HuH-7 (cell line): Measurements from ENCODE around the gene RGS6.

Source experiments
- DNase-seq: peaks from one replicate; pipeline ENCODE4 v3.0.0; 2011; ENCODE audit warnings: low spot score

RGS6 gene

GRCh38 chr14:72164420-72165228 lies 232.4 kb downstream of the RGS6 start:
- no peak for DNase-seq

GRCh38 chr14:72165229-72165698 lies 233.0 kb downstream of the RGS6 start:
- DNase-seq = no peak

- DNase-seq = no peak
Measured at GRCh38 chr14:72169521-72169920, 237.3 kb downstream of the RGS6 start.

- DNase-seq = no peak
Measured at GRCh38 chr14:72172049-72172448, 239.8 kb downstream of the RGS6 start.

- no peak for DNase-seq
Measured at GRCh38 chr14:72172597-72172996, 240.4 kb downstream of the RGS6 start.

- no peak for DNase-seq
Measured at GRCh38 chr14:72173038-72173720, 240.9 kb downstream of the RGS6 start.

- no peak for DNase-seq
Measured at GRCh38 chr14:72177251-72177650, 245.0 kb downstream of the RGS6 start.

GRCh38 chr14:72178517-72178916 lies 246.3 kb downstream of the RGS6 start:
- DNase-seq = no peak

GRCh38 chr14:72182708-72183432 lies 250.6 kb downstream of the RGS6 start:
- no peak for DNase-seq

GRCh38 chr14:72183631-72184030 lies 251.4 kb downstream of the RGS6 start:
- no peak for DNase-seq

- no peak for DNase-seq
Measured at GRCh38 chr14:72186523-72186922, 254.3 kb downstream of the RGS6 start.

- no peak for DNase-seq
Measured at GRCh38 chr14:72196237-72197015, 264.2 kb downstream of the RGS6 start.

GRCh38 chr14:72201645-72202044 lies 269.4 kb downstream of the RGS6 start:
- no peak for DNase-seq

- no peak for DNase-seq
Measured at GRCh38 chr14:72213424-72213823, 281.2 kb downstream of the RGS6 start.

GRCh38 chr14:72215080-72215479 lies 282.9 kb downstream of the RGS6 start:
- DNase-seq = no peak

GRCh38 chr14:72217135-72217534 lies 284.9 kb downstream of the RGS6 start:
- no peak for DNase-seq

- no peak for DNase-seq
Measured at GRCh38 chr14:72222046-72222445, 289.8 kb downstream of the RGS6 start.

GRCh38 chr14:72236629-72237028 lies 304.4 kb downstream of the RGS6 start:
- DNase-seq = no peak

- DNase-seq = no peak
Measured at GRCh38 chr14:72237722-72238666, 305.8 kb downstream of the RGS6 start.
